ENCODE measurements around the gene FYCO1. TPM values are rescaled to one million over a fixed set of nuclear protein-coding genes. Genes with fewer than 3 reads are reported as not detected.

The FYCO1 gene
- total and polyA plus RNA-seq, 9 of the 15 experiments (the other 6 are each of a cell fraction or from before 2014, with no cell fraction given), result 2.1 to 13.8 (median 7.4) TPM

- FAIRE-seq, result no peak
- H3K27me3 ChIP-seq (ENCODE audit: control insufficient read depth in 2 of 2, insufficient read depth in 2 of 2, low read length in 2 of 2), result no peaks in the 10 kb centered on the region
- no peaks in the 10 kb centered on the region for H3K4me1 ChIP-seq (replicated peaks in 1 of 2; ENCODE audit: control insufficient read depth in 2 of 2, insufficient read depth in 2 of 2, low read length in 2 of 2)
- H4K20me1 ChIP-seq (replicated peaks; ENCODE audit: control insufficient read depth, insufficient read depth, low read length), result no peaks in the 10 kb centered on the region
- intact Hi-C loops (cut with micrococcal nuclease) (no loop called here), in situ Hi-C loops (cut with MboI) (no loop called here)
- no peak for DNase-seq (ENCODE audit: extremely low read depth in 1 of 4, low spot score in 3 of 4)
- no peak overlapping the region for H3K9ac ChIP-seq (ENCODE audit: insufficient read depth in 1 of 2, low read depth in 2 of 2, low read length in 2 of 2)
- no peak for TF ChIP-seq SRSF7 (optimal IDR thresholded peaks at IDR 0.05; ENCODE audit: low read depth, low read length)
- TF ChIP-seq ZNF316 (IDR thresholded peaks at IDR 0.05), result 0 out of 2 replicates have a peak, but pooled peaks have one; percentile 45
- TF ChIP-seq C11orf30 (IDR thresholded peaks at IDR 0.05; ENCODE audit: low read depth), result 0 out of 2 replicates have a peak, but pooled peaks have one; percentile 20
- ChIA-PET POLR2A (interaction anchor here (0.9 to 2.1 kb wide), 6 partner anchors 7 to 28 kb away, joined by 3 to 7 read pairs (median 4); no protein-coding TSS in a partner anchor), CTCF (ENCODE audit: low intra/inter-chr PET ratio) (interaction anchor here (0.6 kb wide), 1 partner anchor 1563 kb away, joined by 3 read pairs; no protein-coding TSS in a partner anchor)
- no peak overlapping the region for H3K4me2 ChIP-seq (ENCODE audit: insufficient read depth, low read length)
- no peak overlapping the region for H3K27ac ChIP-seq (ENCODE audit: extremely low read depth, low read depth, low read length)
- peaks cover 94% of the 10 kb centered on the region for H3K36me3 ChIP-seq (ENCODE audit: control insufficient read depth, insufficient read depth, low read length)
- H2AFZ ChIP-seq (ENCODE audit: low read depth, low read length), result no peak overlapping the region
- H3K9me3 ChIP-seq (replicated peaks; ENCODE audit: control insufficient read depth, insufficient read depth, low read depth, low read length), result no peaks in the 10 kb centered on the region
- no peak for ATAC-seq
- no TSS peak for BruUV-seq (replicated peaks)
- WGBS (ENCODE audit: insufficient coverage, low coverage, missing lambda C conversion rate), result 79% methylated on average over 6 of the region's 6 CpGs
- no peaks in the 10 kb centered on the region for H3K9me1 ChIP-seq (ENCODE audit: control insufficient read depth, insufficient read depth, low read length)
- H3K79me2 ChIP-seq (ENCODE audit: control insufficient read depth, insufficient read depth, low read length), result no peaks in the 10 kb centered on the region
- H3K4me3 ChIP-seq, result no peak overlapping the region
These were observed 22.9 kb downstream of the FYCO1 start for GRCh38 chr3:45972534-45973402.

GRCh38 chr3:45969953-45970352, 25.7 kb downstream of the FYCO1 start:
- POLR2A ChIA-PET, result no interaction called here
- no peak for ATAC-seq
- WGBS (ENCODE audit: insufficient coverage, low coverage, missing lambda C conversion rate), result 78% methylated on average over 3 of the region's 3 CpGs
- intact Hi-C loops (cut with micrococcal nuclease), result no loop called here
- Histone ChIP-seq H3K4me2 (ENCODE audit: insufficient read depth, low read length) (no peak overlapping the region), H3K4me3 (no peak overlapping the region), H4K20me1 (replicated peaks; ENCODE audit: control insufficient read depth, insufficient read depth, low read length) (no peaks in the 10 kb centered on the region), H2AFZ (ENCODE audit: low read depth, low read length) (no peak overlapping the region), H3K79me2 (ENCODE audit: control insufficient read depth, insufficient read depth, low read length) (no peaks in the 10 kb centered on the region), H3K9ac (ENCODE audit: insufficient read depth in 1 of 2, low read depth in 2 of 2, low read length in 2 of 2) (no peak overlapping the region), H3K27ac (ENCODE audit: extremely low read depth, low read depth, low read length) (no peak overlapping the region), H3K9me3 (replicated peaks; ENCODE audit: control insufficient read depth, insufficient read depth, low read depth, low read length) (no peaks in the 10 kb centered on the region), H3K27me3 (ENCODE audit: control insufficient read depth in 2 of 2, insufficient read depth in 2 of 2, low read length in 2 of 2) (no peaks in the 10 kb centered on the region), H3K4me1 (replicated peaks in 1 of 2; ENCODE audit: control insufficient read depth in 2 of 2, insufficient read depth in 2 of 2, low read length in 2 of 2) (no peaks in the 10 kb centered on the region; a peak in 1 of 5 replicates), H3K36me3 (ENCODE audit: control insufficient read depth, insufficient read depth, low read length) (peaks cover 96% of the 10 kb centered on the region), H3K9me1 (ENCODE audit: control insufficient read depth, insufficient read depth, low read length) (no peaks in the 10 kb centered on the region)
- FAIRE-seq, result no peak
- TF ChIP-seq GATAD2A (IDR thresholded peaks at IDR 0.05) (no peak), ZNF134 (CRISPR knock-in tag; conservative IDR thresholded peaks at IDR 0.05) (no peak), SMARCA4 (IDR thresholded peaks at IDR 0.05) (no peak), CREB5 (CRISPR knock-in tag; IDR thresholded peaks at IDR 0.05) (no peak)
- no peak for DNase-seq (ENCODE audit: extremely low read depth in 1 of 4, low spot score in 3 of 4)
- BruUV-seq (replicated peaks), result no TSS peak
- CTCF ChIA-PET (ENCODE audit: low intra/inter-chr PET ratio), result no interaction called here
- in situ Hi-C loops (cut with MboI), result no loop called here

Data from K562 (cell line).